GM20431 (cell line): ENCODE data around the gene PPP1R7.
"Not testable (repeated sequence)": the region's sequence is repeated elsewhere in the genome, so short reads cannot be mapped to it uniquely, and the experiment has no call there.

Experiments
- in situ Hi-C: fragments of 300-500 bp; cut with MseI, MboI; formaldehyde crosslinking; loops from one replicate; pipeline ENCODE4 v1.15.0; 2020; ENCODE audit warnings: low sequenced_read_pairs; ENCODE audit not compliant: unreplicated experiment

PPP1R7 gene

DNA sequence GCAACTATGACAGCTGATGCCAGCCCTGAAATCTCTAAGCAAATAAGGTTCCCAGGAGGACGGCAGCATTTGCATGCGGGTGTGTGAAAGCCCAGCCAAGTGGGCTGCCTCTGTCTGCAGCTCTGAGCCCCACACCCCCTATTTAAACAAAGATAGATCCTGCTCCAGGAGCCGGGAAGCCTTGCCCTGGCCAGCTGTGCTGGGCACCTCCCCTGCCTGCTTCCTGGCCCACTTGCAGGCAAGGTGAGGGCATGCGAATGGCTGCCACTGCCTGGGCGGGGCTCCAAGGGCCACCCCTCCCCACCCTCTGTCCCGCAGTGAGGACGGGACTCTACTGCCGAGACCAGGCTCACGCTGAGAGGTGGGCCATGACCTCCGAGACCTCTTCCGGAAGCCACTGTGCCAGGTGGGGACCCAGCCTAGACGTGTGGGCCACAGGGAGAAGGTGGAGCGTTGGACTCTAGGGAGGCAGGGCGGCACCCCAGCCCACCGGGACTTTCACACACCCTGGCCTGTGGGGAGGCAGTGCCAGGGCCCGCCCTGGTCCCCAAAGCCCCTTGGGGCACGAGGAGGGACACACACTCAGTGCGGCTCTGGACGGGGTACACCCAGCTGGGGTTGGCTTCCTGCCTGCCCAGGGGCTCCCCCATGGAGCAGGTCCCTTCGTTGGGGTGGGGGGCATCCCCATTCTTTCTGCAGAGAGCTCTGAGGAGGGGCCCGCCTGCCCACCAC is 38.3 kb downstream of the PPP1R7 start, which contains the start of gene ANO7:
ANO7 (plus strand) TSS at position 317 of the 732 bp plus-strand sequence. CDS start 1,387 bp downstream, outside the sequence.
- in situ Hi-C loops = no loop called here

GRCh38 chr2:241189093-241189855 is 39.0 kb downstream of the PPP1R7 start:
- in situ Hi-C loops = no loop called here

DNA sequence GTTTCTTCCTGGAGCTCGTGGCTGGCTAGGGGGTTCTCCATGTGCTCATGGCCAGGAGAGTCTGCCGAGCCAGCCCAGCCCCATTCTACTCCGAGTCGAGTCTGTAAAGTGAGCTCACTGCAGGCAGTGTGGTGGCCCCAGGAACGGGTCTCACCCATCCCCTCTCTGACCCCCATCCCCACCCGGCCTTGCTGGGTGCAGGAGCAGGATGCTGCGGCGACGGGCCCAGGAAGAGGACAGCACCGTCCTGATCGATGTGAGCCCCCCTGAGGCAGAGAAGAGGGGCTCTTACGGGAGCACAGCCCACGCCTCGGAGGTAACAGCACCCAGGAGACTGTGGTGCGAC is 39.6 kb downstream of the PPP1R7 start:
- in situ Hi-C loops = no loop called here

DNA sequence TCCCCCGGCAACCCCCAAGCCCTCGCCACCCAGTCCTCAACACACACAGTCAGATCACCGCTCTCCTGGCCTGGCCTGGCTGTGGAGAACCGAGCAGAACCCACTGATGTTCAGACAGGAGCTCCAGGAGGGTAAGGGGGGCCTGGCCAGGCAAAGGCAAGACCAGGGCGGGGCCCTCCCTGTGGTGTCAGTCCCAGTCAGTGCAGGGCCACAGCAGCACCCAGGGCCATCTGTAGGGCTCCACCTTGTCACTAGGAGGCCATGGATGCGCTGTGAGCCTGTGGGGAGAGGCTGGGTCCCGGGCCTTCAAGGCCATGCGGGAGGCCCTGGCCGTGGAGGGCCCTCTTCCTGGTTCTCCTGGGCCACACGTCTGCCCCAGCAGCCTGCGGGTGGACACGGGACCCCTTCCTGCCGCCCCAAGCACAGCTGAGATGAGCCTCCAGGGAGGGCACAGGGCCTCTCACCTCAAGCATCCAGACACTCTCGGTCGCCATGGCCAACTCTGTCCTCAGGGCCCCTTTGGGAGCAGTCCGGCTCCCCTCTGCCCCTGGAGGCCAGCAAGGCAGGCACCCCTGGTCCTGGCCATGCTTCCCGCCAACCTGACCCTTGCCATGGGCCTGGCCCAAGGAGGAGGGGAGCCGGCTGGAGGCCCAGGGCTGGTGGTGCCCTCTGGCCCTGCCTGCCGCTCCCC is 40.2 kb downstream of the PPP1R7 start:
- in situ Hi-C loops = no loop called here

- in situ Hi-C loops = no loop called here
These were observed 40.8 kb downstream of the PPP1R7 start for GRCh38 chr2:241191081-241191480.

- in situ Hi-C loops = no loop called here
These were observed 43.0 kb downstream of the PPP1R7 start for GRCh38 chr2:241193271-241193670.

DNA sequence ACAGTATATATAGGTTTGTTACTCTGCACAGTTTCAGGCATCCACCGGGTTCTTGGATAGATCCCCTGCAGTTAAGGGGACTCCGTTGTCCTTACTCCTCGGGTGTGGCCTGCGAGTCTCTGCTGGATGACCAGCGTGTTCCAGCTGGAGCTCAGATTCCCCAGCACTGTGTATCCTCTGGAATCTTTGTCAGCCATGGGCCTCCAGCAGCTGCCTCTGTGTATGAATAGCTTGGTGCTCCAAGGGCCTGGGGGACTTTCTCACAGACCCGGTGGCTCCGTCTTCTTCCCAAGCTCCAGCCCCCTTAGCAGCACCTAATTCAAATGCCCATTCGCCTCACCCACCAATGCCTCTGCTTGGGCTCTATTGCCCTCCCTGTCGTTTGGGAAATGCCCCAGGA is 44.5 kb downstream of the PPP1R7 start:
- in situ Hi-C loops = no loop called here

DNA sequence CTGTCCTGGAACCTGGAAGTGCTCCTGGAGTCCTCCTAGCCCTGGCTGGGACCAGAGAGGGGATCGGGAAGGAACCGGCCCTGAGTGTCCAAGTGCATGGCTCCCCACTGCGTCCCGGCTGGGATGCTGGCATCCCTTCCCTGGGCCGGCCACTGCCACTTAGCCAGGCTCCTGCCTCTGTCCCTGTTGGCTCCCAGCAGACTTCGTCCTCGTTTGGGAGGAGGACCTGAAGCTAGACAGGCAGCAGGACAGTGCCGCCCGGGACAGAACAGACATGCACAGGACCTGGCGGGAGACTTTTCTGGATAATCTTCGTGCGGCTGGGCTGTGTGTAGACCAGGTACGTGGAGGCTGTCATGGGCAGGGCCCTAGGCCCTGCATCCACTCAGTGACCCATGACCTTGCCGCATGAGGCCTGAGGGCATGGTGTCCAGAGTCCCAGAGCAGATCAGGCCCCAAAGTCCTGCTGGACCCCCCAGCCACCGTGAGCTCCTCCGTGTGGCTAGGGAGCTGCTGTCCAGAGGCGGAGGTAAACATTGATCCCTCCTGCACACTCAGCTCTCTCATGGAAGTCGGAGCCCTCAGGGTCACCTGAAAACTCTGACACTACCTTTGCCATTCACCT is 45.4 kb downstream of the PPP1R7 start:
- in situ Hi-C loops = no loop called here

DNA sequence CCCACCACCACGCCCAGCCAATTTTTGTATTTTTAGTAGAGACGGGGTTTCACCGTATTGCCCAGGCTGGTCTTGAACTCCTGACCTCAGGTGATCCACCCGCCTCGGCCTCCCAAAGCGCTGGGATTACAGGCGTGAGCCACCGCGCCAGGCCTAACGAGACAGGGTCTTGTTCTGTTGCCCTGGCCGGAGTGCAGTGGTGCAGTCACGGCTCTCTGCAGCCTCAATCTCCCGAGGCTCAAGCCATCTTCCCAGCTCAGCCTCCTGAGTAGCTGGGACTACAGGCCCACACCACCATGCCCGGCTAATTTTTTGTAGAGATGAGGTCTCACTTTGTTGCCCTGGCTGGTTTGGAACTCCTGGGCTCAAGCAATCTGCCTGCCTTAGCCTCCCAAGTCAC is 47.0 kb downstream of the PPP1R7 start:
- in situ Hi-C loops = not testable (repeated sequence)

DNA sequence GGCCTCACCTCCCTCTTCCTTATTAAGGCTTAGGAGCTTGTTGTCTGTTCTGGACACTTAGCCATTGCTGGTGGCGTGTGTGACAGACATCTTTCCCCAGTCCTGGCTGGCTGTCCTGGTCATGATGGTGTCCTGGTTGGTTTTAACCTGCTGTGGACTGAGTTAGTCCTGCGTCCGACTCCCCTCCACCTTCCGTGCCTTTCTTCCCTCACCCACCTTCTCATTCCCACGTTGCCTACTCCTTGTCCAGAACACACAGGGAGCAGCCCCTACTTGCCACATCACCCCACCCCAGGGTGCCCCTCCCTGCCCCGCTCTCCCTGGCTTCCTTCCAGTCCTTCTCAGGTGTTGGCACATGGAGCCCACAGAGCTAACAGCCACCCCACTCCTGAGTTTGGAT is 47.7 kb downstream of the PPP1R7 start:
- in situ Hi-C loops = no loop called here

- in situ Hi-C loops = no loop called here
These were observed 48.4 kb downstream of the PPP1R7 start for GRCh38 chr2:241198381-241199279.

DNA sequence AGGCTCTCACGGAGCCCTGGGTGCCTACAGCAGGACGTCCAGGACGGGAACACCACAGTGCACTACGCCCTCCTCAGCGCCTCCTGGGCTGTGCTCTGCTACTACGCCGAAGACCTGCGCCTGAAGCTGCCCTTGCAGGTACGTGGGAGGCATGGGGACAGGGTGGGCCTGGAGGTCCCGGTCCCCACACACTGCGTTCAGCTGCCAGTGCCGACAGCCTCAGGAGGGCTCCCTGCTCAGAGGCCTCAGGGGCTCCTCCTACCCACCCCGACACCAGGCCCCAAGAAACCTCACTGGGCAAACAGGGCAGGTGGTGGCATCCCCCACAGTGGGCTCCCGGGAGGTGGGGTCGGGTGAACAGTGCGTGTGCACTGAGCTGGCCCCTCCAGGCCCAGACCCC is 49.0 kb downstream of the PPP1R7 start:
- in situ Hi-C loops = no loop called here

- in situ Hi-C loops = no loop called here
These were observed 49.9 kb downstream of the PPP1R7 start for GRCh38 chr2:241199897-241200821.

DNA sequence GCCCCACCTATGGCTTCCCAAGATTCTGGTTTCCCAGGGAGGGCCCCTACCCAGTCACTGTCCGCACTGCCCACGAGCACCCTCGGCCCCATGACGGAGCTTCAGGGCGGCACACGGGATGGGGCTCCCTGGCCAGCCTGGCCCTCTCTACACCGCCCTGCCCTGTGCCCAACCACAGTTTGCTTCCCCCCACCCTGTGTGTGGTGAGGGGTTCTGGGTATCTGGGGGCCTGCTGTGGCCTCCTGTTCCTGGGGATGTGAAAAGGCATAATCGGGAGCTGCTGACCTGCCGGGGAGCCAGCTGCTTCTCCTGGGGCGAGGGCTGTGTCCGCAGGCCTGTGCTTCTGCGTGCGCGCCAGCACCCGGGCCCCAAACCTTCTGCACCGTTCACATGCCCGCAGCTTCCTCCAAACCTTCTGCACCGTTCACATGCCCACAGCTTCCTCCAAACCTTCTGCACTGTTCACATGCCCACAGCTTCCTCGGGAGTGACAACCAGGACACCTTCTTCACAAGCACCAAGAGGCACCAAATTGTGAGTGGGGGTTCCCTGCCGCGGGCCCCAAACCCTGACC is 50.6 kb downstream of the PPP1R7 start:
- in situ Hi-C loops = no loop called here

- in situ Hi-C loops = no loop called here
These were observed 51.4 kb downstream of the PPP1R7 start for GRCh38 chr2:241201445-241202267.

DNA sequence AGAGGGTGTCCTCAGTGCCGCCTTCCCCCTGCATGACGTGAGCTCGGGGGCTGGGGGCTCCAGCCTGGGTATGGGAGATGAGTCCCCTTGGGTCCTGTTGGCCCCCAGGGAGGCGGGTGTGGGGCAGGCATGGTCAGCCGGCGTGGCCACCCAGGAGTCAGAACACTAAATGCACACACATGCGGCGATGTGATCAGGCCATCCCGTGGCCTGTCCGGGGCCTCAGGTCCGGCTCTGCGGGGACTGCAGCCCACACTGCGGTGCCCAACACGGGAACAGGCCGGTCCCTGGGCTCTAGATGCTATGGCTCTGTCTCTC is 52.0 kb downstream of the PPP1R7 start:
- in situ Hi-C loops = no loop called here

DNA sequence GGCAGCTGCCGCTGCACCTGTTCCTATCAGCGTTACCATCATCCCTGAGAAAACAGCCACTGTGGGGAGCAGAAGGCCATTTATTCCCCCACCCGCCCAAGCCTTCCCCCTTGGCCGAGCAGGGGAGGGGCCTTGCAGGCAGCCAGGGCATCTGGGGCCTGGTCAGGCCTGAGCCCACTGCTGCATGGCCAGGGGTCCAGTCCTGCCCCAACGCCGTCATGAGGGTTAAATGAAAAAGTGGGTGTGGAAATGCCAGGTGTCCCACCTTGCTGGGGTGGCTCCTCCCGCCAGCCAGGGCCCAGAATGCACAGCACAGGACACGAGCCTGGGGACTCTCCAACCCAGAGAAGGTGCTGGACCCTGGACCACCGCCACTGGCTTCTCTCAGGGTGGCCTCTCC is 52.4 kb downstream of the PPP1R7 start:
- in situ Hi-C loops = no loop called here
